Loucy (cell line): ENCODE results near the gene DZIP1.

Experiments used
- H2AFZ ChIP-seq: fragments of 200-600 bp; sonication (generic); 2 replicates; pipeline ENCODE4 v1.6.0; 2016; ENCODE audit warnings: antibody characterized with exemption, mild to moderate bottlenecking, low read length, moderate library complexity
- H3F3A ChIP-seq: fragments of 200-600 bp; 2 replicates; pipeline ENCODE4 v1.6.0; 2016; ENCODE audit warnings: antibody characterized with exemption, low read depth, mild to moderate bottlenecking
- H3K27me3 ChIP-seq: fragments of 200-600 bp; sonication (generic); 2 replicates; pipeline ENCODE4 v1.6.1; 2014; ENCODE audit warnings: low read length, mild to moderate bottlenecking; ENCODE audit not compliant: insufficient read depth, poor library complexity, severe bottlenecking
- H3K36me3 ChIP-seq: fragments of 200-600 bp; sonication (generic); 2 replicates; pipeline ENCODE4 v1.6.1; 2016; ENCODE audit warnings: low read length; ENCODE audit not compliant: insufficient read depth
- H3K4me1 ChIP-seq: fragments of 200-600 bp; sonication (generic); 2 replicates; pipeline ENCODE4 v1.5.1; 2014; ENCODE audit warnings: low read length, mild to moderate bottlenecking; ENCODE audit not compliant: insufficient read depth, poor library complexity, severe bottlenecking
- H3K4me2 ChIP-seq: fragments of 200-600 bp; sonication (generic); 2 replicates; pipeline ENCODE4 v1.6.0; 2014; ENCODE audit warnings: antibody characterized with exemption, low read length, low read depth, mild to moderate bottlenecking; ENCODE audit not compliant: poor library complexity, severe bottlenecking
- H3K4me3 ChIP-seq: fragments of 200-600 bp; sonication (generic); 2 replicates; pipeline ENCODE4 v1.5.1; 2014; ENCODE audit warnings: low read length, mild to moderate bottlenecking, mixed read lengths; ENCODE audit not compliant: poor library complexity, severe bottlenecking
- H3K79me2 ChIP-seq: fragments of 200-600 bp; sonication (generic); 2 replicates; pipeline ENCODE4 v1.6.1; 2014; ENCODE audit warnings: low read length; ENCODE audit not compliant: insufficient read depth
- H3K9ac ChIP-seq: fragments of 200-600 bp; sonication (generic); 2 replicates; pipeline ENCODE4 v1.6.0; 2014; ENCODE audit warnings: mild to moderate bottlenecking, low read depth, low read length, moderate library complexity; ENCODE audit not compliant: poor library complexity, severe bottlenecking
- H3K9me2 ChIP-seq: fragments of 200-600 bp; sonication (generic); replicated peaks from 2 replicates; pipeline ENCODE4 v1.6.1; 2016; ENCODE audit warnings: low read depth, low read length, mixed read lengths
- H3K9me3 ChIP-seq: fragments of 200-600 bp; sonication (generic); 2 replicates; pipeline ENCODE4 v1.6.1; 2014; ENCODE audit warnings: mild to moderate bottlenecking, antibody characterized with exemption, low read length, low read depth; ENCODE audit not compliant: insufficient read depth
- H4K20me1 ChIP-seq: fragments of 200-600 bp; sonication (generic); 2 replicates; pipeline ENCODE4 v1.6.0; 2014; ENCODE audit warnings: antibody characterized with exemption, low read length, mild to moderate bottlenecking; ENCODE audit not compliant: insufficient read depth, poor library complexity, severe bottlenecking
- CTCF ChIP-seq: fragments of 200-600 bp; sonication (generic); conservative IDR thresholded peaks from 2 replicates; pipeline ENCODE4 v1.5.1; 2014; ENCODE audit warnings: mild to moderate bottlenecking, antibody characterized with exemption, low read length
- EZH2phosphoT487 ChIP-seq: fragments of 200-600 bp; IDR thresholded peaks from 2 replicates; pipeline ENCODE4 v1.6.1; 2018; ENCODE audit warnings: antibody characterized with exemption, mild to moderate bottlenecking, moderate library complexity, borderline replicate concordance

The DZIP1 gene

GRCh38 chr13:95620825-95621498 is 23.5 kb downstream of the DZIP1 start:
- H4K20me1 ChIP-seq, result no peaks in the 10 kb centered on the region
- TF ChIP-seq EZH2phosphoT487, result no peak
- TF ChIP-seq CTCF, result no peak
- H3K4me3 ChIP-seq, result no peak overlapping the region
- no peaks in the 10 kb centered on the region for H3K79me2 ChIP-seq
- H3F3A ChIP-seq, result no peaks in the 10 kb centered on the region
- no peaks in the 10 kb centered on the region for H3K9me3 ChIP-seq
- H3K27me3 ChIP-seq, result no peaks in the 10 kb centered on the region
- H3K9me2 ChIP-seq, result no peaks in the 10 kb centered on the region
- H2AFZ ChIP-seq, result no peak overlapping the region
- H3K4me2 ChIP-seq, result no peak overlapping the region
- no peaks in the 10 kb centered on the region for H3K4me1 ChIP-seq
- no peaks in the 10 kb centered on the region for H3K36me3 ChIP-seq
- no peak overlapping the region for H3K9ac ChIP-seq

- Histone ChIP-seq H3K36me3 (no peaks in the 10 kb centered on the region), H3K9ac (no peak overlapping the region), H3K9me3 (no peaks in the 10 kb centered on the region), H2AFZ (no peak overlapping the region), H3K9me2 (no peaks in the 10 kb centered on the region), H3K27me3 (no peaks in the 10 kb centered on the region), H4K20me1 (no peaks in the 10 kb centered on the region), H3F3A (no peaks in the 10 kb centered on the region), H3K4me3 (no peak overlapping the region), H3K79me2 (no peaks in the 10 kb centered on the region), H3K4me1 (no peaks in the 10 kb centered on the region), H3K4me2 (no peak overlapping the region)
- TF ChIP-seq CTCF (no peak), EZH2phosphoT487 (no peak)
These were observed 24.3 kb downstream of the DZIP1 start for GRCh38 chr13:95620030-95620824.

GRCh38 chr13:95615539-95615938 is 29.0 kb downstream of the DZIP1 start:
- Histone ChIP-seq H3K4me2 (no peak overlapping the region), H2AFZ (no peak overlapping the region), H3K27me3 (no peaks in the 10 kb centered on the region), H3K4me1 (no peaks in the 10 kb centered on the region), H3K36me3 (no peaks in the 10 kb centered on the region), H3F3A (no peaks in the 10 kb centered on the region), H3K9me2 (no peaks in the 10 kb centered on the region), H3K9me3 (no peaks in the 10 kb centered on the region), H3K4me3 (no peak overlapping the region), H3K79me2 (no peaks in the 10 kb centered on the region), H4K20me1 (no peaks in the 10 kb centered on the region), H3K9ac (no peak overlapping the region)
- TF ChIP-seq EZH2phosphoT487 (no peak), CTCF (no peak)
